NCI-H2081 (cell line): Measurements from ENCODE around the gene RASL11B.

Experiments used
- DNase-seq, 2 experiments: peaks; one replicate each; lab custom pipeline; 2025; lab: John Stamatoyannopoulos, UW

The RASL11B gene

GRCh38 chr4:52914051-52914605, 52.0 kb downstream of the RASL11B start:
- DNase-seq = no peak

- DNase-seq = no peak
These were observed 53.1 kb downstream of the RASL11B start for GRCh38 chr4:52915191-52915590.

- DNase-seq = no peak
These were observed 53.7 kb downstream of the RASL11B start for GRCh38 chr4:52915730-52916300.
